ENCODE measurements around the gene PDLIM5.

GRCh38 chr4:94626942-94627341, 175.2 kb downstream of the PDLIM5 start:
- no peak for TF ChIP-seq POLR2AphosphoS5 (IDR thresholded peaks at IDR 0.05; ENCODE audit: insufficient read depth in 1 of 2, low read depth in 1 of 2)
- TF ChIP-seq CTCF (IDR thresholded peaks at IDR 0.05) = no peak
- no peak for TF ChIP-seq POLR2A (IDR thresholded peaks at IDR 0.05)

Measured in vagina (tissue), 2 donors.